DND-41 (cell line): ENCODE measurements around the gene OCIAD1.

ENCODE experiments used
- CTCF ChIP-seq: IDR thresholded peaks from 2 replicates; pipeline ENCODE4 v1.5.1; 2012; ENCODE audit warnings: borderline replicate concordance, low read length, moderate library complexity, mild to moderate bottlenecking; ENCODE audit not compliant: poor library complexity, severe bottlenecking; ENCODE audit errors: extremely low read depth
- EZH2 ChIP-seq: IDR thresholded peaks from 3 replicates; pipeline ENCODE4 v1.6.1; 2012; ENCODE audit warnings: borderline replicate concordance, low read depth, mild to moderate bottlenecking, moderate library complexity, low read length, inconsistent platforms; ENCODE audit not compliant: severe bottlenecking

DNA sequence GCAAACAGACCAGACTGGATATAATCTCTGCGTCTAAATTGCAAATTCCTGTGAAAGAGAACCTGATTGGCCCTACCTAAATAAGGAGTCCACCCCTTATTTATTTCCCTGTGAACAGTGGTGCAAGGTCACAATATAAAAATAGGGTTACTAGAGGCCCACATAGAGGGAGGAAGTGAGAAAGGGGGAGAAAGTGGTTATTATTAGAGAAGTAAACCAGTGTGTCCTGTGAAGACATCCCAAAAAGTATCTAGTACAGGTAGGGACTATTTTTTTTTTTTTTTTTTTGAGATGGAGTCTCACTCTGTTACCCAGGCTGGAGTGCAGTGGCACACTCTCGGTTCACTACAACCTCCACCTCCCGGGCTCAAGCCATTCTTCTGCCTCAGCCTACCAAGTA lies 35.8 kb upstream of the OCIAD1 start:
- TF ChIP-seq CTCF (no peak), EZH2 (no peak)
